AG10803 (cell line): ENCODE measurements around the gene ACSF2.
A peak's percentile ranks its signal among the peaks of the same experiment; 100 is the strongest.

Experiments
- DNase-seq: peaks from one replicate; pipeline ENCODE4 v3.0.0; 2010; ENCODE audit warnings: low read depth
- H3K4me3 ChIP-seq: 2 replicates; pipeline ENCODE4 v1.5.1; 2011; ENCODE audit warnings: mild to moderate bottlenecking, low read length, control low read depth
- CTCF ChIP-seq: conservative IDR thresholded peaks from 2 replicates; pipeline ENCODE4 v1.5.1; 2011; ENCODE audit warnings: mild to moderate bottlenecking, low read length, control low read depth, inconsistent platforms

The ACSF2 gene

GRCh38 chr17:50432125-50432762, 6.2 kb downstream of the ACSF2 start:
- DNase-seq = no peak
- H3K4me3 ChIP-seq = no peak overlapping the region
- no peak for TF ChIP-seq CTCF

- TF ChIP-seq CTCF = no peak
- no peak for DNase-seq
- no peak overlapping the region for H3K4me3 ChIP-seq
These were observed 11.4 kb downstream of the ACSF2 start for GRCh38 chr17:50437409-50437808.

GRCh38 chr17:50439008-50439407, 13.0 kb downstream of the ACSF2 start:
- DNase-seq = no peak
- TF ChIP-seq CTCF = no peak
- no peak overlapping the region for H3K4me3 ChIP-seq

- no peak overlapping the region for H3K4me3 ChIP-seq
- no peak for DNase-seq
- TF ChIP-seq CTCF = no peak
These were observed 14.3 kb downstream of the ACSF2 start for GRCh38 chr17:50440172-50440837.

- no peak for TF ChIP-seq CTCF
These were observed 15.1 kb downstream of the ACSF2 start for GRCh38 chr17:50440838-50441829.

GRCh38 chr17:50443505-50443974, 17.5 kb downstream of the ACSF2 start:
- no peak overlapping the region for H3K4me3 ChIP-seq
- peak; percentile 20 for DNase-seq
- TF ChIP-seq CTCF = no peak

More at GRCh38 chr17:50440838-50441829, 15.1 kb downstream of the ACSF2 start:
- H3K4me3 ChIP-seq = no peak overlapping the region
- no peak for DNase-seq
